Osteocyte (in vitro differentiated cells): ENCODE measurements around the gene KIZ. TPM values are rescaled to one million over a fixed set of nuclear protein-coding genes. Genes with fewer than 3 reads are reported as not detected.

ENCODE experiments used
- DNase-seq: peaks from one replicate; pipeline ENCODE4 v3.0.0; 2021; ENCODE audit warnings: mixed read lengths; ENCODE audit not compliant: unreplicated experiment; ENCODE audit errors: extremely low spot score
- H3K27ac Mint-ChIP-seq: one replicate; pipeline ENCODE4 v1.8.0; 2021; ENCODE audit warnings: mild to moderate bottlenecking, mixed read lengths; ENCODE audit not compliant: unreplicated experiment
- H3K27me3 Mint-ChIP-seq: one replicate; pipeline ENCODE4 v1.8.0; 2021; ENCODE audit warnings: mixed read lengths; ENCODE audit not compliant: unreplicated experiment
- H3K36me3 Mint-ChIP-seq: one replicate; pipeline ENCODE4 v1.8.0; 2021; ENCODE audit warnings: mixed read lengths; ENCODE audit not compliant: unreplicated experiment
- H3K4me1 Mint-ChIP-seq: one replicate; pipeline ENCODE4 v1.8.0; 2021; ENCODE audit warnings: mixed read lengths; ENCODE audit not compliant: unreplicated experiment
- H3K4me3 Mint-ChIP-seq: one replicate; pipeline ENCODE4 v1.8.0; 2021; ENCODE audit warnings: mild to moderate bottlenecking, moderate library complexity, mixed read lengths; ENCODE audit not compliant: unreplicated experiment
- H3K9me3 Mint-ChIP-seq: one replicate; pipeline ENCODE4 v1.8.0; 2021; ENCODE audit warnings: mixed read lengths; ENCODE audit not compliant: unreplicated experiment
- total RNA-seq: library from RNA; stranded (reverse); gene quantifications from 2 replicates; pipeline ENCODE4 v1.2.1, GENCODE V29; 2021
- TF ChIP-seq, protein P1 (sequence below): fragments of 200-600 bp; sonication (generic); IDR thresholded peaks from 2 replicates; pipeline ENCODE4 v1.5.0; 2021; ENCODE audit warnings: antibody characterized with exemption, mild to moderate bottlenecking, moderate library complexity

Gene KIZ
- total RNA-seq, 1 donor from 2014 or later: 21.2 TPM

DNA sequence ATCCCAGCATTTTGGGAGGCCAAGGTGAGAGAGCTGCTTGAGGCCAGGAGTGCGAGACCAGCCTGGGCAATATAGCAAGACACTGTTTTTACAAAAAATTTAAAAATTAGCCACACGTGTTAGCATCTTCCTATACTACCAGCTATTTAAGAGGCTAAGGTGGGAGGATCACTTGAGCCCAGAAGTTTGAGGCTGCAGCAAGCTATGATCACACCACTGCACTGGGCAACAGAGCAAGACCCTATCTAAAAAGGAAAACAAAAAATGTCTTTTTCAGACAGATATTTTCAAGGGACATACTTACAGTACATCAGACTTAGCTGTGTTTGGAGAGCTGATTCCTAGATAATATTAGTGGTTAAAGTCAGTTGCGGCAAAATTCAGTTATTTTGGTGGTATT, 104.3 kb downstream of the KIZ start:
- Mint-ChIP-seq H3K36me3 (peaks cover 8% of the 10 kb centered on the region), H3K27ac (no peak overlapping the region), H3K4me1 (no peaks in the 10 kb centered on the region), H3K9me3 (no peaks in the 10 kb centered on the region), H3K27me3 (no peaks in the 10 kb centered on the region), H3K4me3 (no peak overlapping the region)
- TF ChIP-seq, protein P1, sequence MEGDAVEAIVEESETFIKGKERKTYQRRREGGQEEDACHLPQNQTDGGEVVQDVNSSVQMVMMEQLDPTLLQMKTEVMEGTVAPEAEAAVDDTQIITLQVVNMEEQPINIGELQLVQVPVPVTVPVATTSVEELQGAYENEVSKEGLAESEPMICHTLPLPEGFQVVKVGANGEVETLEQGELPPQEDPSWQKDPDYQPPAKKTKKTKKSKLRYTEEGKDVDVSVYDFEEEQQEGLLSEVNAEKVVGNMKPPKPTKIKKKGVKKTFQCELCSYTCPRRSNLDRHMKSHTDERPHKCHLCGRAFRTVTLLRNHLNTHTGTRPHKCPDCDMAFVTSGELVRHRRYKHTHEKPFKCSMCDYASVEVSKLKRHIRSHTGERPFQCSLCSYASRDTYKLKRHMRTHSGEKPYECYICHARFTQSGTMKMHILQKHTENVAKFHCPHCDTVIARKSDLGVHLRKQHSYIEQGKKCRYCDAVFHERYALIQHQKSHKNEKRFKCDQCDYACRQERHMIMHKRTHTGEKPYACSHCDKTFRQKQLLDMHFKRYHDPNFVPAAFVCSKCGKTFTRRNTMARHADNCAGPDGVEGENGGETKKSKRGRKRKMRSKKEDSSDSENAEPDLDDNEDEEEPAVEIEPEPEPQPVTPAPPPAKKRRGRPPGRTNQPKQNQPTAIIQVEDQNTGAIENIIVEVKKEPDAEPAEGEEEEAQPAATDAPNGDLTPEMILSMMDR: no peak
- DNase-seq: no peak

DNA sequence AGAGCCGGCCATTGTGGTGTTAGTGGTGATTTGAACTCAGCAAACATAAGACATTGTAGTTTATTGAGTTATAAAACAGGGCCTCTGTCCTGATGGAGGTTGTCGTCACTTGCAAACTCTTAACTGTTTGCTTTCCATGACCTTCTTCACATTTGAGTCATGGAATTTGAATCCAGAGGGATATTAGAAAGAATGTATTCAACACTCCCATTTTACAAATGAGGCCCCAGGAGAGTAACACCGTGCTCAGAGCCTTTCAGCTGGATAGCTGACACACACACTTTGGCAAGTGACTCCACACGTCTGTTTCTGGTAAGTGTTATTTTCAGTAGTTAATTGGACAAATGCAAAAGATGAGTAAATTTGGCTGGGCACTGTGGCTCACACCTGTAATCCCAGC, 104.8 kb downstream of the KIZ start:
- TF ChIP-seq, protein P1: no peak
- Mint-ChIP-seq H3K27ac (no peak overlapping the region), H3K27me3 (no peaks in the 10 kb centered on the region), H3K9me3 (no peaks in the 10 kb centered on the region), H3K4me1 (no peaks in the 10 kb centered on the region), H3K4me3 (no peak overlapping the region), H3K36me3 (peaks cover 8% of the 10 kb centered on the region)
- DNase-seq: no peak

DNA sequence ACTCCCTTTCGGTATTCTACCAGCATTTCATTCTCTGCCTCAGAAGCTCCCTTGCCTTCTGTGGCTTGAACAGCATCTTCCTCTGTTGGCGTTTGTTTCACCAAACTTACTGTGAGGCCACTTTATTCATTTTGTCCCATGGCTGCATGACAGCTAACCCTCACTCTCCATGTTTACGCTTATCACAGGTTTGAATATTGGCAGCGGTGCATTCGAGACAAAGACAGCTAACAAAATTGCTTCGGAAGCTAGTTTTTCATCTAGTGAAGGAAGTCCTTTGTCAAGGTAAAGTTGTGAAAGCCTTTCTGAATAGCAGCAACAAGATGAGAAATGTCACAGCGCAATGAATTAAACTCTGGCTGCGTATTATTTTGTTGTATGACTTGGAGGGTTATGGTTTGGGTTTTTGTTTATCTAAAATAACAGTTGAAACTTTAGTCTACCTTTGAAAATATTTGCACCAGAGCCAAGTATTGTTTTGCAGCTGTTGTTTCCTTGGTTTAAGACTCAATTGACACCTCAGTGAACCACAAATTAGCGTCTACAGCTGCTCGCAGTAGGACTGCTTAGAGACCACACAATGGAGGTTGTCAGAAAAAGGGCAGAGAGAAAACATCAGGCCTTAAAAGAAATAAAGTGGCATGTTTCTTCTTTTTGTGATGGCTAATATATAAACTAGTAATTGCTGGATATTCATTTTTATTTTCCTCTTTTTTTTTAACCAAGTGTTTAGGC, 106.8 kb downstream of the KIZ start:
- Mint-ChIP-seq H3K4me1 (peaks cover 5% of the 10 kb centered on the region), H3K36me3 (peaks cover 10% of the 10 kb centered on the region), H3K27me3 (no peaks in the 10 kb centered on the region), H3K4me3 (no peak overlapping the region), H3K27ac (no peak overlapping the region), H3K9me3 (no peaks in the 10 kb centered on the region)
- TF ChIP-seq, protein P1: no peak
- no peak for DNase-seq

- H3K36me3 Mint-ChIP-seq: peaks cover 6% of the 10 kb centered on the region
- DNase-seq: no peak
- H3K9me3 Mint-ChIP-seq: no peaks in the 10 kb centered on the region
- TF ChIP-seq, protein P1: no peak
- H3K27ac Mint-ChIP-seq: no peak overlapping the region
- H3K27me3 Mint-ChIP-seq: no peaks in the 10 kb centered on the region
- peaks cover 5% of the 10 kb centered on the region for H3K4me1 Mint-ChIP-seq
- H3K4me3 Mint-ChIP-seq: no peak overlapping the region
Measured at GRCh38 chr20:21234324-21234723, 108.4 kb downstream of the KIZ start.

DNA sequence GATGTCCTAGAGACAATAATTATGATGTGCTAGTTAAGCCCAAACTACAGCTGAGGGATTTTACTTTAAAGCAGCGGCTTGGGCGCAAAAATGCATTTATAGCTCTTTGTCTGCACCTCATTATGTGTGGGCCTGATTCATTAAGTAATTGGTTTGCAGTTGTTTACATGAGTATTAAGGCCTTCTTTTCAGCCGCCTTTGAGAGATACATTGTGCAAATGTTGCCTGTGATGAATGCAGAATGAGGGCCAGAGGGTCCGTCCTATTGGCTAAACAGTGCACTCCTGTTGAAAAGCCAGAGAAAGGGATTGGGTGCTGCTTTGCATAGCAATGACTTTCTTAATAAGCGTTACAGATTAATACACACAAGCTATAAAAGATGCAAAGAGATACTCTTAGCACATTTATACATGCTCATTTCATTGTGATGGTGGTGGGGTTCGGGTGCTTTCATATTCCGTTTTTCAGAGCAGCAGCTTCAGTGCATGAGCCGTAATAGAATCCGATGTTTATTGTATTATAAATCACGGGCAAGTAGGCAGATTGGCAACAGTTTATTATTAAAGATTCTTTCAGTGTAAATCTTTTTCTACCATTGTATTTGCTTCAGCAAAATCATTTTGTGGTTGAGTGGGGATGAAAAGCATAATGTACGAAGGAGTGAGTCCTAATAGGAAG, 109.1 kb downstream of the KIZ start:
- H3K27me3 Mint-ChIP-seq: no peaks in the 10 kb centered on the region

More for the DNA sequence above, 109.1 kb downstream of the KIZ start:
- DNase-seq: no peak
- no peak overlapping the region for H3K27ac Mint-ChIP-seq
- peaks cover 5% of the 10 kb centered on the region for H3K4me1 Mint-ChIP-seq
- H3K36me3 Mint-ChIP-seq: peaks cover 6% of the 10 kb centered on the region
- TF ChIP-seq, protein P1: no peak
- H3K9me3 Mint-ChIP-seq: no peaks in the 10 kb centered on the region
- H3K4me3 Mint-ChIP-seq: no peak overlapping the region
